HG02759 (cell line): ENCODE data around the gene ALCAM.

Experiments used
- ATAC-seq: cut with Tn5 transposase; IDR thresholded peaks from one replicate; pipeline ENCODE4 v1.9.1; 2021; ENCODE audit warnings: mild to moderate bottlenecking, moderate library complexity; ENCODE audit not compliant: unreplicated experiment

ALCAM gene

DNA sequence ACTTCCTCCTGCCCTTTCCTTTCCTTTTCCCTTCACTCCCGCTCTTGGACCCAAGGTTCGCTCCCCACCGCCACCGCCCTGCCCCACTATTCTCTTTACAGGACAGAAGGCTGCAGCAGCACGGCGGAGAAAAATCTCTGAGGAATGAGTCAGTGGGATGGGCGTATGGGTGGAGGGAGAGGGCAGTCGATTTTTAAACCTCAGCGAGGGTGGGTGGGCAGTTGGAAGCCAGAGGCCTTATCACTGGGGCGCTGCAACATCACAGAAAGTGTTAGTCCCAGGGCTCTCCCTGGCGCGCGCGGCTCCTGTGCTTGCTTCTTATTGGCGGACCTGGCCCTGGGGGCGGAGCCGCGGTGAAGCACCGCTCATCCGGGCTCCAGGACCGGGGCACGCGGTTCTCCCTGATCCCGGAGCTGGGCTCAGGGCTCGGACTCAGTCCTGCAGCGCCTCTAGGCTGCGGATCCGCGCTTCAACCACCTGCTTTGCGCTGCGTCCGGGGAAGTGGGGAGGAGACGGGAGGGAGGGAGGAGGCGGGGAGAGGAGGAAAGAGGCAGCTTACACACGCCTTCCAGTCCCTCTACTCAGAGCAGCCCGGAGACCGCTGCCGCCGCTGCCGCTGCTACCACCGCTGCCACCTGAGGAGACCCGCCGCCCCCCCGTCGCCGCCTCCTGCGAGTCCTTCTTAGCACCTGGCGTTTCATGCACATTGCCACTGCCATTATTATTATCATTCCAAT lies at the start of gene ALCAM:
ALCAM (plus strand) TSS at position 584 of the 737 bp plus-strand sequence.
- ATAC-seq: peak; percentile 63

DNA sequence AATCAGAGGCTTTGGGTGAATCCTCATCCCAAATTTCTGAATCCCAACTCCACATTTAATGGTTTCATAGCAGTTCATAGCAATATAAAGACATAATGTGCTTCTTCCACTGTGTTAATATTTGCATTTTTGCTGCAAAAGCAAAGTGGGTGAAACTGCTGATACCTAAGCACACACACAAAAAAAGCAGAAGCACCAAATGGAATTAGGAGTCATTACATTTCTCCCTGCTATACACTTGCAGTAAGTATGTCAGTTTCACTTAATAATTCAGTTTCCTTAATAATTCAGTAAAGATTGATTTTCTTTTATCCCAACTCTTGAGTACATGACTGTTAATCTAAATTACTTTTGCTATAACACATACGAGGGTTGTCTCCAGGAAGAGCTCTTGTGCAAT lies 48.9 kb upstream of the ALCAM start:
- ATAC-seq: no peak

DNA sequence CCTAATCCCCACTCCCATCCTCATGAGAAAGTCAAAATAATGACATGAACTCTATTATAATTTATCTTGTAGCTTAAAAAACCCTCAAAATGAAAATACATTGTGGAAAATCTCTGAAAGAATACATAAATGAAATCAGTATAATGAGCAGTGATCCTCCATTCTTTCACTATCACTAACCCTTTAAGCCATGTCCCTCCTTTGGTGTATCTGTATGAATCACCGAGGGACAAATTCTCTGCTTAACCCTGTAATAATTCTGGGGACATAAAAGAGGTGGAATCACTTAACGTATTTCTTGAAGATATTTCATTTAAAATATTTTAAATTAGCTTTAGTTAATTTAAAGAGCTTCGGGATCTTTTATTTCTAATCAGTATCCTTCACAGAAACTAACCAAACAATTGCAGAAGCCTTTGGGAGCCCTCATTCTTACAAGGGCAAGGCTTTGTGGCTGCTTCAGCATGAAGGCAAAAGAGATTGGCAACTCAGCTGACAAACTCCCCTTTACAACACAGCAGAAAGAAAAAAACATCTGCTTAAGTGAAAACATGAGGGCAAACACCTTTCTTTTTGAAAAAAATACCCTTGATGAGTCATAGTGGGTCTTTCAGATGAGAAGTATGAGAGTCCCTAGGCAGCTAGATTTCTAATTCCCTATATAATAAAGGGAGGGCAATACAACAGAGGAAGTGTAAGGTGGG lies 44.0 kb upstream of the ALCAM start:
- peak; percentile 95 for ATAC-seq

DNA sequence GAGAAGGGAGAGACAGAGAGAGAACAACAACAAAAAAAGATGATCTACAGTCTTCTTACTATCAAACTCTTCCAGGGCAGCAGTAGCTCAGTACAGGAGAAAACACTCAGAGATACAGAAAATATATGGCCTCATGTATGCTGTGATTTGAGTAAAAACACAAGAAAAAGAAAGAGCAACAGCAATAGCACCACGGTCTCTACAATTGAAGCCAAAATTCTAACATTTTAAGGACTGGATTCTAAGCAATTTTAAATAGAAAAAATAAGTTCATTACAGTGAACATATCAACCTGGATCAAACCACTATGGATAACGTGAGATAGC lies 43.5 kb upstream of the ALCAM start:
- no peak for ATAC-seq

DNA sequence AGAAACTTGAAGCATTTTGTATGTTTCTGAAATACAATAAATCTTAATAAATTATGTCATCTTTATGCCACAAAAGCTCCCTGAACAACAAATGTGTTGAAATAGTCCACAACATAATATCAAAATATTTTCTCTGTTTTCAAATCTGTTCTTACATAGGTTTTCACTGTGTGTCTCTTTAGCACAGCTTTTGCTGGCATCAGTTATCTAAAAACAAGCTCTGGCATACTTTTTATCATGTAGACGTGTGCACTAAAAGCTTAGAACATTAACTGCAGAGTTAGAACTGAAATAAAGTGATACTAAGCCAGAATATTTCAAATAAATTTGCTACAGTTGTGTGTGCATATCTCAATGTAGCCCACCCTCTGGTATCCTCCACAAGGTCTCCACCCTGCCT lies 41.8 kb upstream of the ALCAM start:
- ATAC-seq: no peak

DNA sequence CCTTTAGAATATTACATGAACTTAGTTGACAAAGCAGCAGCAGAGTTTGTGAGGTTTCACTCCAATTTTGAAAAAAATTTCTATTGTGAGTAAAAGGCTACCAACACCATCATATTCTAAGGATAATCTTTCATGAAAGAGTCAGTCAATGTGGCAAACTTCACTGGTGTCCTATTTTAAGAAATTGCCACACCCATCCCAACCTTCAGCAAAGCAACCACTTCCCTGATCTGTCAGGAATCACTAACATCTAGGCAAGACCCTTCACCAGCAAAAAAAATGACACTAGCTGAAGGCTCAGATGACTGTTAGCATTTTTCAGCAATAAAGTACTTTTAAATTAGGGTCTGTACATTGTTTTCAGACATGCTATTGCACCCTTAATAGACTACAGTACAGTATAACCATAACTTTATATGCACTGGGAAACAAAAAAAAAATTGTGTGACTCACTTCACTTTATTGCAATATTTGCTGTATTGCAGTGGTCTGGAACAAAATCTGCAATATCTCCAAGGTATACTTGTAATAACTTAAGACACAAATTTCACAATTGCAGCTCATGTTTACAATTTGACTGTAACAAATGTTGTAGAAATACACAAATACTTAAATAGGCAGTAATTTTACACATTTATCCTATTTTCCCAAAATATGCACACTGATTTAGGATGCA lies 38.9 kb upstream of the ALCAM start:
- no peak for ATAC-seq

DNA sequence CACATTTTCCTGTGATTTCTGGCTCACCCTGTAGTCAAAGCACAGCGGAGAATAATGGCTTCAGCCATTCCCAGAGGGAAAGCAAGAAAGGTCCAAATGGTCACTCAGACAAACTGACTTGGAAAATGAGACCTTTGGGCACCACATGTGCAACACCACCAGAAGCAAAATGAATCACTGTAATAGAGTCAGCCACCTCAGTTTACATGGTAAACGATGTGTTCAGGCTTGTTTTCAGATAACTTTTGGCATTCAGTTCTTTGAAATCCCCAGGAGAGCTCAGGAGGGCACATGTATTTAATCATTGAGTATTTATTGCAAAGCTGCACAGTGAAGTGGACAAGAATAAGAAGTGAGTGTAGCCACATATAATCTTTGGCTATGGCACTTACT lies 38.4 kb upstream of the ALCAM start:
- no peak for ATAC-seq

DNA sequence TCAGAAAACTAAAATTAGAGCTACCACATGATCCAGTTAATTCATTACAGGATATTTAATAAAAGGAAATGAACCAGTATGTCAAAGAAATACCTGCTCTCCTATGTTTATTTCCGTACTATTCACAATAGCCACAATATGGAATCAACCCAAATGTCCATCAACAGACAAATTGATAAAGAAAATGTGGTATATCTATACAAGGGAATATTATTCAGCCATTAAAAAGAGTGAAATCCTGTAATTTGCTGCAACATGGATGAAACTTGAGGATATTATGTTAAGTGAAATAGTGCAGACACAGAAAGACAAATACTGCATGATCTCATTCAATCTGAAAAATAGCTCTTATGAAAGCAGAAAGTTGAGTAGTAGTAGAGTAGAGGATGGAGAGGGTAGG lies 33.7 kb upstream of the ALCAM start:
- ATAC-seq: no peak

DNA sequence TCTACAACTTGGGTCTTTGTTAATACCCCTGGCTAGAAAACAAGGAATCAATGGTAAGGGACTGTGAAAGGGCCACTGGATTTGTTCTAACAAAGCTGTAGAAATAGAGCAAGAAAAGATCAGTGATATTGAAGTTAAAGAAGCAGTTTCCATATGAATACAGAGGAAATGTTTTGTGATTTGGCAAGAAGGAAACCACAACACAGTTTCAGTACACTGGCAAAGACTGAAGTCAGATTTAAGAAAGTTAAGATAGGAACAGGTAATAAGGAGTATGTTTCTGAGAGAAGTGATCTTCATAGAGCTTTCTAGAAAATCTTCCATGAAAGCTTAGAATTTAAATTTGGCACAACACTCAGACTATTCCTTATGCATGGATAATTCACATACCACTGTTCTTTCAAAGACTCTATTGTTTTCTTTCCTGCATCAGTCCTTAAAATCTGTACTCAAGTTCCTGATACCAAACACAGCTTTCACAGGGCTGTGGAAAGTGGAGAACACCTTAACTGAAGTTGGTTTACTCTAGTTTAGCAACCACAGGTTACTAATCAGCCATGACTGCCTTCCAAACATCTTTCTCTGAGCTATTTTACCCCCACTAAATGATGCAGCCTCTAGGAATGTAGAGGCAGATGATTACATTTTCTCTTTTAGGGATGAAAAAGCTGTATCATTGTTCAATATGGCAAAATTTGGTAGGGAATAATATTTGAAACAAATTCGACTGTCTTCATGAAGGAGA lies 32.4 kb upstream of the ALCAM start:
- peak; percentile 80 for ATAC-seq

DNA sequence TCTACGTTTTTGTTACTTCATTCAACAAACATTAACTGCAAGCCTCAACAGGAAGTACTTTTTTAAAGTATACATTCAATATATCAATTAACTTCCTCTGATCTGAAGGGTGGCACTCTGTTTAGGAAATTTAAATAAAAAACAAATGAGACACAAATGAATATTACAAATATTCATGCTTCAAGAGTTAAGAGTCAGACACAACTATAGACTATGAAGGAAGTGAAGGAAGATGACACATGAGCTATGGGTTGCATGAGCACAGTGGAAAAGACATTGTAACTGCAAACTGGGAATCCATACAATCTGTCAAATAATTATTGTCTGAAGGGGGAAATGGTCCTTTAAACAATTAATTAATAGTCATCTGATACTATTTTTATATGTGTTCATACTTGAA lies 26.8 kb upstream of the ALCAM start:
- ATAC-seq: no peak

DNA sequence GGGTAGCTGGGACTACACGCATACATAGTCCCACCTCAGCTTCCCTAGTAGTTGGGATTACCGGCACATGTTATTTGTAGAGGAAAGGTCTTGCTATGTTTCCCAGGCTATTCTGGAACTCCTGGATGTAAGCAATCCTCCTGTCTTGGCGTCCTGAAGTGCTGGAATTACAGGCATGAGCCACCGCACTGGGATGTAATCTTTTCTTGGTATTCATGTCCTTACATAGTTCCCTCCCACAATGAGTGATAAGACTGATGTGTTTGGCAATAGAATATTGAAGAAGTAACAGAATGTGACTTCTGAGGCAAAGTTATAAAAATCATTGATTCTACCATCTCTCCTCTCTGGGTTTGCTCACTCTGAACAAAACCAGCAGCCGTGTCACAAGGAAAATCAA lies 22.7 kb upstream of the ALCAM start:
- ATAC-seq: no peak

DNA sequence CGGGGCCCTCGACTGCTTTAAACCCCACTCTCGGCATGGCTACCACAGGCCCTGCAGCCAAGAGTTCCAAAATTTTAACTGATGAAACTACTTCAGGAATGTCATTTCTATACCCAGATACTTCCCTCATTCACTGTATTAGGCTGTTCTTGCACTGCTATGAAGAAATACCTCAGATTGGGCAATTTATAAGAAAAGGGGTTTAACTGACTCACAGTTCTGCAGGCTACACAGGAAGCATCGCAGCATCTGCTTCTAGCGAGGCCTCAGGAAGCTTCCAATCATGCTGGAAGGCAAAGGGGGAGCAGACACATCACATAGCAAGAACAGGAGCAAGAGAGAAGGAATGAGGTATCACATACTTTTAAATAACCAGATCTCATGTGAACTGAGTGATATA lies 21.6 kb upstream of the ALCAM start:
- ATAC-seq: no peak

DNA sequence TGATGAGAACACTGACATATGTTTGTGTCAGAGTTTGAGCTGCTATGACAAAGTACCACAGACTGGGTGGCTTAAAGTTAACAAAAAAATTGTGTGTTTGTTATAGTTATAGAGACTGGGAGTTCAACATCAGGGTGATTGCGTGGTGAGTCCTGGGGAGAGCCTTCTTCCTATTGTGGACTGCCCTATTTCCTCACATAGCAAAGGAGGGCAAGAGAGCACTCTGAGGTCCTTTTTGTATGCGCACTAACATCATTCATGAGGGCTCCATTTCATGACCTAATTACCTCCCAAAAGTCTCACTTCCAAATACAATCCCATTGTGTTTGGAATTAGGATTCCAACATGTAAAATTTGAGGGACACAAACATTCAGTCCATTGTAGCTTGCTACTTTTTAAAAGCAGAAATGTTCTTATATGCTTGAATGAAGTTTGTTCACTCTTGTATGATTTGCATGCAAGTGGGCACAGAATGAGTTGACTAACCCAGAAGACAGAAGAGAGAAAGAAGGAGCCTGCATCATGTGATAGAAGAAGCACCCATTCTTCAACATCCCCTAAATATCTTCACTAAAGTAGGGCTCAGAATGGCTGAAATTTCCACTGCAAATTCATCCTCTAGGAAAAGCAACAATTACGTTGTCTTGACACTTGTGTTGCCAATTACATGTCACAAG lies 18.9 kb upstream of the ALCAM start:
- peak; percentile 97 for ATAC-seq

DNA sequence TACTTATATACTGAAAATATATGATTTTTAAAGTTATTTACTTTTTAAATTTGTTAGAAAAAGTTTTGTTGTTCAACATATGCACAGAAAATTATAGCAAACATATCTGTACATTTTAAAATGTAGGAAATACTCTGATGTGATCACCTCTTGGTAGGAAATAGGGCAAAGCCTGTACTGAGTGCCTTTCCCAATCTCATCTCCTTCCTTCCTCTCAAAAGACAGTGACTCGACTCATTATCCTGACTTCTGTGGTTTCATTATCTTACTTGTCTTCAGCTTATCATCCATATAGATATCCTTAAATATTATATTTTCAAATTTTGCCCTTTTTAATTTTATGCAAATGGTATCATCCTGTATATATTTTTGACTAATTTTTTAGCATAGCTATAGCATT lies 18.4 kb upstream of the ALCAM start:
- ATAC-seq: no peak

DNA sequence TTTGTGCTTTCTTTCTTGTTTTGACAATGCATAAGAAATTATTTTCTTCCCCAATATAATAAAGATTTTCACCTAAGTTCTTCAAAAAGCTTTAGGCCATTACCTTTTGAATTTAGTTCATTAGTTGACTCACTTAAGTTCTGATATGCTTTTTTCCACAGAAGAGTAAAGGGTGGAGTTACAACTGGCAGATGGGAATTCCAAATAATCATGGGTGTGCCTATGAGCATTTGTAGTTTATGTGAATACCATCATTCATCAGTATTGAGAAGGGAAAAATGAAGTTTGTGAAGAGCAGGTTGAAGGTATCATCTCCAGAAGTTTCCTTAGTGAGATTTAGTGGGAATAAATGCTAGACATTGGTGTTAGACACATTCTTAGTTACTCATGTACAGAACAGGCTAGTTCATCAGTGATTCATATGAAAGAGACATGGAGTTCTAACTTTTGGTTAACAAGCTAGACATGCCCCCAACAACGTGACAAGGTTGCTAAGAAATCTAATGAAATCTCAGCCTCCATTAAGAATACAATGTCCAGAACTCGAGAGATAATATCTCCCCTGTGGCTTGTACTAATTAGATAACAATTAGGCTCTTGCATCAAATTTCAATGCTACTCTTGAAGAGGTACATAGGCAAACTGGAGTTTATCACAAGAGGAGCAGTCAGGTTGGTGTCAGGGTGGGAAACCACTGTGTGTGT lies 16.9 kb upstream of the ALCAM start:
- ATAC-seq: no peak

DNA sequence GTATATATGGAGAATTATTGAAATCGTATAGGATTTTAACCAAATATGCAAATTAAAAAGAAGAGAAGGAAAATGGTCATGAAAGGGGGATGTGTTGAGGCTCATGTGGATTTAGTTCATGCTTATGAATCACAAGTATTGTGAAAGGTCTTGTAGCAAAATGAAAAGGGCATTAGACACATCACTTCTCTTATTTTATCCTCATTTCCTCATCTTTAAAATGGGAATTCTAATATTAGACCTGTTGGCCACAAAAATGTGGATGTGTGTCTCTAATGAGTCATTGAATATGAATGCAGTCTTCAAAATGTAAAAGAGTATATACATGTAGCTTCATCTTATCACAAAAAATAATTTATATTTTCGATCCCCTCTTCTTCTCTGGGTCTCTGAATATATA lies 14.9 kb upstream of the ALCAM start:
- no peak for ATAC-seq

DNA sequence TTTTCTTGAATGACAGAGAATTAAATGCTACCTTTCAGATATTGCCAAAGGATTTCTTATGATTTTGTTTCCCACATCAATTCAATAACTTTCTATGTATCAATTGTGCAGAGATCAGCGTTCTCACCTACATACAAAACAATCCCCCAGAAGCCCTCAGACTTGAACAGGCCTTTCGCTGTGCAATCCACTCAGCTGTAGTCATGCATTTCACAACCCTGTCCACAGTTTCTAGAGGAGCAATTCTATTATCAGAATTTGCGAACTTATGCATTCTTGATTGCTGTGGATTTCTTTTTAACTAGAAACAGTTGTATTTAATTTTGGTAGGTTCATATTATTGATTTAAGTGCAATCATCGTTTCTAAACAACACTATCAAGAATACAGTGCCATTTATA lies 13.7 kb upstream of the ALCAM start:
- ATAC-seq: no peak

DNA sequence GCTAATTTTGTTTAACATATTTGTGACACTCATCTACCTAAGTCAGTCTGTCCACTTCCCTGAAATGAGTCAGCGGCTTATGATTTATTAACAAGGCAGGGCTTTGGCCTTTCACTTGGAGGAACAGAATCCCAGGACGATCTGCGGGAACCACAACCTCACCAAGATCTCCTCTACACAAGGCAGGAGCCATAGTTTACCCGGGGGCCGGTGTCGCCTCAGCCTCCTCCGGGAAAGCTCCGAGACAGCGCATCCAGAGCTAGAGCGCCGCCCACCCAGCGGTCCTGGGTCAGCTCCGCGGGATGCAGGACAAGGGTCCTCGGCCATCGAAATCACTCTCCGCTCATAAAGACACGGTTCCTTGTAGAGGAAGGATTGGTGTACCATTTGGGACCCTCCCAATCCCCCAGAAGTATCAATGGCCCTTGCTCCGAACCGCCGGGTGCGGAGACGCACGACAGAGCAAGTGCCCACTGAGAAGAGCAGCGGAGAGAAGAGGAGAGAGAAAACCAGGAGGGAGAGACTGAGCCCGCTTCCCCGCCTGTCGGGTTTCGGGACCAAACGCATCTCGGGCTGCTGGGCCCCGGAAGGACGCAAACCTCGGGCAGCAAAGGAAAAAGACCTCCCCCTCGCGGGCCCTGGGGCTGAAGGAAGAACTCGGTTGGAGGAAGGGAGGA lies 13.1 kb upstream of the ALCAM start:
- peak; percentile 52 for ATAC-seq

DNA sequence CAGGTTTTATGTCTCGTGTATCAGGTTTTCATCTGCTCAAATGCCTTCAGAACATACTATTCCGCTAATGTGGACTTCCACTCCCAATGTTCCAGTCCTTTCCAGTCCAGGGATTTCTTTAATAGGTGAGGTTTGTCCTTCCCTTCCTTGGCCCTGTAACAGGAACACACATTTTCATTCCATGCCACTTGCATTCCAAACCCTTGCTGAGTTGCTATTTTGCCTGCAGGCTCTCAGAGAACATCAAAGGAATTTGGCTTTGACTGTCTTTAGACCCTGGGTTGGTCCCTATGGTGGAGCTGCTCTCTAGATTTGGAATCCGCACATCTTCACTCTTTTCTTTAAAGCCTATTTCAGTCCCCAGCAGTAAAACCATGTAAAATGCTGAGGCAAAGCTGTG lies 12.3 kb upstream of the ALCAM start:
- ATAC-seq: no peak
